ENCODE results near the gene MAGEA8.
"Not testable (repeated sequence)": the region's sequence is repeated elsewhere in the genome, so short reads cannot be mapped to it uniquely, and the experiment has no call there.

Gene MAGEA8

GRCh38 chrX:149908308-149908707 lies 27.3 kb downstream of the MAGEA8 start:
- H3K9me3 ChIP-seq, result no peaks in the 10 kb centered on the region
- no peak overlapping the region for H3K27ac ChIP-seq
- TF ChIP-seq, protein P1, sequence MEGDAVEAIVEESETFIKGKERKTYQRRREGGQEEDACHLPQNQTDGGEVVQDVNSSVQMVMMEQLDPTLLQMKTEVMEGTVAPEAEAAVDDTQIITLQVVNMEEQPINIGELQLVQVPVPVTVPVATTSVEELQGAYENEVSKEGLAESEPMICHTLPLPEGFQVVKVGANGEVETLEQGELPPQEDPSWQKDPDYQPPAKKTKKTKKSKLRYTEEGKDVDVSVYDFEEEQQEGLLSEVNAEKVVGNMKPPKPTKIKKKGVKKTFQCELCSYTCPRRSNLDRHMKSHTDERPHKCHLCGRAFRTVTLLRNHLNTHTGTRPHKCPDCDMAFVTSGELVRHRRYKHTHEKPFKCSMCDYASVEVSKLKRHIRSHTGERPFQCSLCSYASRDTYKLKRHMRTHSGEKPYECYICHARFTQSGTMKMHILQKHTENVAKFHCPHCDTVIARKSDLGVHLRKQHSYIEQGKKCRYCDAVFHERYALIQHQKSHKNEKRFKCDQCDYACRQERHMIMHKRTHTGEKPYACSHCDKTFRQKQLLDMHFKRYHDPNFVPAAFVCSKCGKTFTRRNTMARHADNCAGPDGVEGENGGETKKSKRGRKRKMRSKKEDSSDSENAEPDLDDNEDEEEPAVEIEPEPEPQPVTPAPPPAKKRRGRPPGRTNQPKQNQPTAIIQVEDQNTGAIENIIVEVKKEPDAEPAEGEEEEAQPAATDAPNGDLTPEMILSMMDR (IDR thresholded peaks at IDR 0.05), result no peak
- no peaks in the 10 kb centered on the region for H3K27me3 ChIP-seq
- H3K4me3 ChIP-seq (ENCODE audit: low read depth in 1 of 2, low read length in 1 of 2), result no peak overlapping the region
- no peaks in the 10 kb centered on the region for H3K36me3 ChIP-seq
- H3K4me1 ChIP-seq (ENCODE audit: control insufficient read depth in 1 of 2, insufficient read depth in 1 of 2, low read depth in 1 of 2, low read length in 1 of 2), result no peaks in the 10 kb centered on the region

GRCh38 chrX:149908727-149909126 lies 27.7 kb downstream of the MAGEA8 start:
- Histone ChIP-seq H3K4me1 (ENCODE audit: control insufficient read depth in 1 of 2, insufficient read depth in 1 of 2, low read depth in 1 of 2, low read length in 1 of 2) (no peaks in the 10 kb centered on the region), H3K27ac (no peak overlapping the region), H3K9me3 (no peaks in the 10 kb centered on the region), H3K36me3 (no peaks in the 10 kb centered on the region), H3K27me3 (no peaks in the 10 kb centered on the region), H3K4me3 (ENCODE audit: low read depth in 1 of 2, low read length in 1 of 2) (no peak overlapping the region)
- TF ChIP-seq, protein P1 (IDR thresholded peaks at IDR 0.05), result no peak

- Histone ChIP-seq H3K4me3 (ENCODE audit: low read depth in 1 of 2, low read length in 1 of 2) (no peak overlapping the region), H3K36me3 (no peaks in the 10 kb centered on the region), H3K4me1 (ENCODE audit: control insufficient read depth in 1 of 2, insufficient read depth in 1 of 2, low read depth in 1 of 2, low read length in 1 of 2) (no peaks in the 10 kb centered on the region), H3K9me3 (no peaks in the 10 kb centered on the region), H3K27ac (peak overlapping the region; percentile 42), H3K27me3 (no peaks in the 10 kb centered on the region)
- TF ChIP-seq, protein P1 (IDR thresholded peaks at IDR 0.05), result no peak
Measured at GRCh38 chrX:149909324-149910177, 28.6 kb downstream of the MAGEA8 start.

DNA sequence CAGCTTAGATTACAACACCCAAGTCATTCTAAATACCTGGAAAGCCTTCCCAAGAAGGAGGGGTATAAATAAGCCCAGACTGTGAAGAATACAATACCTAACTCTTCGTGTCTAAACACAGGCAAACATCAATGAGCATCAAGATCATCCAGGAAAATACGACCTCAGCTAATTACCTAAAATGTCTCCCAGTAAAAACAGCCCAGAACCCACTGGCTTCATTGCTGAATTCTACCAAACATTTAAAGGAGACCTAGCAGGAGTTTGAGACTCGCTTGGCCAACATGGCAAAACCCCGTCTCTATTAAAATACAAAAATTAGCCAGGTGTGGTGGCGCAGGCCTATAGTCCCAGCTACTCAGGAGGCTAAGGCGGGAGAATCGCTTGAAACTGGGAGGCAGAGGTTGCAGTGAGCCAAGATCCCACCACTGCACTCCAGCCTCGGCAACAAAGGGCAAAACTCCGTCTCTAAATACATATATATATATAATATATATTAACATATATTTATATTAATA lies 29.3 kb downstream of the MAGEA8 start:
- Histone ChIP-seq H3K27ac (peak overlapping the region; percentile 42), H3K36me3 (no peaks in the 10 kb centered on the region)
- TF ChIP-seq, protein P1 (IDR thresholded peaks at IDR 0.05), result no peak

DNA sequence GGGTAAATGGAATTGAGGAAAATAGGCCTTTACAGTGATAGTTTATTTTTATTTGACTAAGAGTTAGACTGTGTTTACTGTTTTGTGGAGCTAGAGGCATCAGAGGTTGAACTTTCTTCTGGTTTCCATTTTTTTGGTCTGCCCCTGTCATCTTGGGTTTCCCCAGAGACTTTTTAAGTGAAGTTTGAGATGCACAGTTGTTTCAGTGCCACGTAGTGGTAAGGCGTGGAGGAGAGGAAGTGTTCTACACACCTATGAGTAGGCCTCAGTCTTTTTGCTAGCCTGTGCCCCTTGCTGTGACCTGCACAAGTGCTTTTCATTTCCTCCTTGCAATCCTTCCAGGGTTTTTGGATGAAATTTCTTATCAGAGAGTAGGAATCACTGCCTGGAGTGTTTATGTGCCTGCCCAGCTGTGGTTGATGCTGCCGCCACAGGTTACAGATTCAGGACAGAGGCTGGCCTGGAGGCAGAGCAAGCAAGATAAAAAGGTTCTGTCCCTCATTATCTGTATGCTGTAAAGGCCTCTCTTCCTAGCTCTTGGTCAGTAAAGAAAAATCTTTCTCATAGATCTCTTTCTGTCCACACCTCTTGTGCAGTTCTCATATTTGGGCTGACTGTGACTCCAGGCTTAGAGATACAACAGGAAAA lies 35.9 kb downstream of the MAGEA8 start:
- Histone ChIP-seq H3K4me3 (ENCODE audit: low read depth in 1 of 2, low read length in 1 of 2) (no peak overlapping the region), H3K36me3 (no peaks in the 10 kb centered on the region), H3K9me3 (no peaks in the 10 kb centered on the region), H3K27me3 (no peaks in the 10 kb centered on the region), H3K4me1 (ENCODE audit: control insufficient read depth in 1 of 2, insufficient read depth in 1 of 2, low read depth in 1 of 2, low read length in 1 of 2) (no peaks in the 10 kb centered on the region), H3K27ac (no peak overlapping the region)
- TF ChIP-seq, protein P1 (IDR thresholded peaks at IDR 0.05), result no peak

More for the DNA sequence above, 29.3 kb downstream of the MAGEA8 start:
- Histone ChIP-seq H3K4me1 (ENCODE audit: control insufficient read depth in 1 of 2, insufficient read depth in 1 of 2, low read depth in 1 of 2, low read length in 1 of 2) (no peaks in the 10 kb centered on the region), H3K4me3 (ENCODE audit: low read depth in 1 of 2, low read length in 1 of 2) (no peak overlapping the region), H3K27me3 (no peaks in the 10 kb centered on the region), H3K9me3 (no peaks in the 10 kb centered on the region)

- not testable (repeated sequence) for H3K4me1 ChIP-seq (ENCODE audit: control insufficient read depth in 1 of 2, insufficient read depth in 1 of 2, low read depth in 1 of 2, low read length in 1 of 2); H3K36me3 ChIP-seq; H3K9me3 ChIP-seq; H3K27ac ChIP-seq; H3K27me3 ChIP-seq; H3K4me3 ChIP-seq (ENCODE audit: low read depth in 1 of 2, low read length in 1 of 2)
Measured at GRCh38 chrX:149923836-149924235, 42.9 kb downstream of the MAGEA8 start.

- not testable (repeated sequence) for H3K27me3 ChIP-seq; H3K4me1 ChIP-seq (ENCODE audit: control insufficient read depth in 1 of 2, insufficient read depth in 1 of 2, low read depth in 1 of 2, low read length in 1 of 2); H3K27ac ChIP-seq; H3K9me3 ChIP-seq; H3K4me3 ChIP-seq (ENCODE audit: low read depth in 1 of 2, low read length in 1 of 2); H3K36me3 ChIP-seq
Measured at GRCh38 chrX:149924434-149924833, 43.5 kb downstream of the MAGEA8 start.

DNA sequence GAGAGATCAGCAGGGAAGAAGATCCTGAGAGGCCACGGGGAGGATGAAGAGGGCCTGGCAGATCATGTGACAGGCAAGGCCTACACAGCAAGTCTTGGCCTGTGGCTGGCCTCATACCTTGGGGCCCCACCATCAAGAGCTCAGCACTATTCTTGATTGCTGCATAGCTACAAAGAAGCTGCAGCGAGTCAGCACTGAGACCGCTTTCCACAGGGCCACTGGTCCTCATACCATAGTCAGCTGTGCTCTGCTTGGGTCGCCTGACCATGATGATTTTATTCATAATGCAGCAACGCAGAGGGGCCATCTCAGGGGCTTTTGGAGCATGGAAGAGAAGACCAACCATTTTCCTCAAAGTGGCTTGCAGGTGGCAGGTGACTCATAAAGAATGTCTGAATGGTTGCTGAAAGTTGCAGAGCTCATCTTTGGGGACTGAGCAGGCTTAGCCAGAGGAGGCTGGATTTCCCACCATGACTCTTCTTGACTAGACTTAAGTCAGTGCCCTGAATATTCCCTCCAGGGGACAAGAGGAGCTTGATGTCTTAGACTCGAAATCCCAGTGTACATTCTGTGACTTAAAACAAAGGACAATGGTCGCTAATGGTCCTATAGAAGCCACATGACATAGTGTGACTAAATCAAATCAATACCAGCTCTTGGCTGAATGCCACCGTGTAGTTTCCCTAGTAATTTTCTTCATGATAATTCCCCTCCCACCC lies 46.4 kb downstream of the MAGEA8 start:
- H3K36me3 ChIP-seq; H3K4me1 ChIP-seq (ENCODE audit: control insufficient read depth in 1 of 2, insufficient read depth in 1 of 2, low read depth in 1 of 2, low read length in 1 of 2); H3K27ac ChIP-seq; H3K4me3 ChIP-seq (ENCODE audit: low read depth in 1 of 2, low read length in 1 of 2); H3K9me3 ChIP-seq; H3K27me3 ChIP-seq: not testable (repeated sequence)

Measured in neutrophil (primary cell).